Hepatocyte (in vitro differentiated cells): ENCODE results near the gene APC2. TPM values are rescaled to one million over a fixed set of nuclear protein-coding genes. Genes with fewer than 3 reads are reported as not detected.

Experiments
- DNase-seq: peaks from one replicate; pipeline ENCODE4 v3.0.0-alpha.2; 2016; ENCODE audit warnings: low spot score
- H2AFZ ChIP-seq: fragments of 200-600 bp; sonication (generic); 2 replicates; pipeline ENCODE4 v1.6.0; 2016; ENCODE audit warnings: antibody characterized with exemption, mild to moderate bottlenecking
- H3K27ac ChIP-seq: fragments of 200-600 bp; sonication (generic); 2 replicates; pipeline ENCODE4 v1.5.1; 2016; ENCODE audit warnings: mild to moderate bottlenecking
- H3K27me3 ChIP-seq: fragments of 200-600 bp; sonication (generic); 2 replicates; pipeline ENCODE4 v1.6.1; 2016
- H3K36me3 ChIP-seq: fragments of 200-600 bp; sonication (generic); replicated peaks from 2 replicates; pipeline ENCODE4 v1.5.1; 2016; ENCODE audit warnings: low read depth; ENCODE audit not compliant: insufficient read depth
- H3K4me1 ChIP-seq: fragments of 200-600 bp; sonication (generic); 2 replicates; pipeline ENCODE4 v1.5.1; 2016; ENCODE audit warnings: mild to moderate bottlenecking, moderate library complexity; ENCODE audit not compliant: insufficient read depth
- H3K4me2 ChIP-seq: fragments of 200-600 bp; sonication (generic); 2 replicates; pipeline ENCODE4 v1.6.0; 2016
- H3K4me3 ChIP-seq: fragments of 200-600 bp; sonication (generic); 2 replicates; pipeline ENCODE4 v1.5.1; 2016; ENCODE audit warnings: mild to moderate bottlenecking
- H3K79me2 ChIP-seq: fragments of 200-600 bp; sonication (generic); 2 replicates; pipeline ENCODE4 v1.6.0; 2017; ENCODE audit warnings: mild to moderate bottlenecking
- H3K9me2 ChIP-seq: fragments of 200-600 bp; sonication (generic); replicated peaks from 2 replicates; pipeline ENCODE4 v1.6.0; 2017; ENCODE audit warnings: mild to moderate bottlenecking; ENCODE audit not compliant: insufficient read depth
- H3K9me3 ChIP-seq: fragments of 200-600 bp; sonication (generic); 2 replicates; pipeline ENCODE4 v1.5.1; 2016; ENCODE audit warnings: low read depth, mild to moderate bottlenecking
- H4K20me1 ChIP-seq: fragments of 200-600 bp; sonication (generic); 2 replicates; pipeline ENCODE4 v1.6.0; 2016; ENCODE audit warnings: mild to moderate bottlenecking; ENCODE audit not compliant: insufficient read depth, poor library complexity, severe bottlenecking
- CTCF ChIP-seq: fragments of 200-600 bp; sonication (generic); IDR thresholded peaks from 2 replicates; pipeline ENCODE4 v1.5.1; 2016; ENCODE audit warnings: antibody characterized with exemption, mild to moderate bottlenecking; ENCODE audit not compliant: poor library complexity
- EZH2 ChIP-seq: fragments of 200-600 bp; sonication (generic); IDR thresholded peaks from 2 replicates; pipeline ENCODE4 v1.6.1; 2016; ENCODE audit warnings: antibody characterized with exemption, mild to moderate bottlenecking, borderline replicate concordance
- EZH2phosphoT487 ChIP-seq: fragments of 200-600 bp; sonication (generic); IDR thresholded peaks from one replicate; pipeline ENCODE4 v1.6.1; 2018; ENCODE audit warnings: antibody characterized with exemption, mild to moderate bottlenecking, low read depth, moderate library complexity; ENCODE audit not compliant: unreplicated experiment, severe bottlenecking
- WGBS: methylation state at CpG from one replicate; pipeline ENCODE4 v1.1.6; 2016; ENCODE audit warnings: low lambda C conversion rate; ENCODE audit errors: missing lambda C conversion rate; 5-methylcytosine and 5-hydroxymethylcytosine counted together
- polyA plus RNA-seq: library from polyadenylated mRNA; unstranded; fragments of >200 nt; fragmentation: Nextera tagmentation; extraction: Ambion mirVana; gene quantifications from 2 replicates; pipeline ENCODE4 v1.2.1, GENCODE V29; 2016
- total RNA-seq: library from RNA; depleted of rRNA; stranded (reverse); fragments of >200 nt; gene quantifications from 2 replicates; pipeline ENCODE4 v1.2.3, GENCODE V29; 2014

Gene APC2
- total and polyA plus RNA-seq, 2 experiments from 2014 or later: 0.36 to 1.2 TPM

- WGBS: 90% methylated on average over 19 of the region's 22 CpGs
- Histone ChIP-seq H2AFZ (no peak overlapping the region), H3K79me2 (peaks cover 93% of the 10 kb centered on the region), H3K27me3 (no peaks in the 10 kb centered on the region), H3K4me3 (no peak overlapping the region), H4K20me1 (peaks cover 32% of the 10 kb centered on the region), H3K9me2 (no peaks in the 10 kb centered on the region), H3K36me3 (no peaks in the 10 kb centered on the region), H3K4me1 (peaks cover 32% of the 10 kb centered on the region), H3K27ac (no peak overlapping the region), H3K9me3 (no peaks in the 10 kb centered on the region), H3K4me2 (no peak overlapping the region)
- TF ChIP-seq EZH2 (no peak), EZH2phosphoT487 (no peak), CTCF (no peak)
- DNase-seq: no peak
Observed at GRCh38 chr19:1421958-1422305, 28.0 kb upstream of the APC2 start.

GRCh38 chr19:1422360-1422759 is 27.6 kb upstream of the APC2 start:
- Histone ChIP-seq H3K79me2 (peaks cover 93% of the 10 kb centered on the region), H2AFZ (no peak overlapping the region), H4K20me1 (peaks cover 27% of the 10 kb centered on the region), H3K9me2 (no peaks in the 10 kb centered on the region), H3K4me3 (no peak overlapping the region), H3K4me1 (peaks cover 28% of the 10 kb centered on the region), H3K27me3 (no peaks in the 10 kb centered on the region), H3K27ac (no peak overlapping the region), H3K9me3 (no peaks in the 10 kb centered on the region), H3K4me2 (no peak overlapping the region), H3K36me3 (no peaks in the 10 kb centered on the region)
- DNase-seq: no peak
- TF ChIP-seq EZH2phosphoT487 (no peak), EZH2 (no peak), CTCF (no peak)
- WGBS: 64% methylated on average over 16 of the region's 16 CpGs

GRCh38 chr19:1422943-1423342 is 27.0 kb upstream of the APC2 start:
- H3K27me3 ChIP-seq: no peaks in the 10 kb centered on the region
- no peak overlapping the region for H3K27ac ChIP-seq
- H3K4me3 ChIP-seq: no peak overlapping the region
- H4K20me1 ChIP-seq: peaks cover 23% of the 10 kb centered on the region
- TF ChIP-seq CTCF (no peak), EZH2 (no peak), EZH2phosphoT487 (no peak)
- H3K36me3 ChIP-seq: no peaks in the 10 kb centered on the region
- H3K4me2 ChIP-seq: no peak overlapping the region
- H3K9me2 ChIP-seq: no peaks in the 10 kb centered on the region
- peaks cover 22% of the 10 kb centered on the region for H3K4me1 ChIP-seq
- H3K79me2 ChIP-seq: peaks cover 93% of the 10 kb centered on the region
- no peaks in the 10 kb centered on the region for H3K9me3 ChIP-seq
- WGBS: 93% methylated on average over 24 of the region's 24 CpGs
- DNase-seq: no peak
- no peak overlapping the region for H2AFZ ChIP-seq
